HFFc6 (cell line): ENCODE measurements around the gene C2orf74. TPM values are rescaled to one million over a fixed set of nuclear protein-coding genes. Genes with fewer than 3 reads are reported as not detected.
"Not testable (repeated sequence)": the region's sequence is repeated elsewhere in the genome, so short reads cannot be mapped to it uniquely, and the experiment has no call there.

Experiments
- DNase-seq: peaks from one replicate; pipeline ENCODE4 v3.0.0-alpha.2; 2018
- H3K27ac Mint-ChIP-seq: 2 replicates; pipeline ENCODE4 v1.8.0; 2020; ENCODE audit warnings: mild to moderate bottlenecking, mixed read lengths
- H3K27me3 Mint-ChIP-seq: 2 replicates; pipeline ENCODE4 v1.8.0; 2021; ENCODE audit warnings: mild to moderate bottlenecking, moderate library complexity, mixed read lengths; ENCODE audit not compliant: insufficient read depth
- H3K36me3 Mint-ChIP-seq: 2 replicates; pipeline ENCODE4 v1.8.0; 2021; ENCODE audit warnings: low read depth, mixed read lengths
- H3K4me1 Mint-ChIP-seq: 2 replicates; pipeline ENCODE4 v1.8.0; 2020; ENCODE audit warnings: low read depth, mixed read lengths
- H3K4me3 Mint-ChIP-seq: 2 replicates; pipeline ENCODE4 v1.8.0; 2020; ENCODE audit warnings: mild to moderate bottlenecking, moderate library complexity, mixed read lengths
- H3K9me3 Mint-ChIP-seq: 2 replicates; pipeline ENCODE4 v1.8.0; 2020; ENCODE audit warnings: mild to moderate bottlenecking, mixed read lengths
- CTCF ChIP-seq: fragments of 200-600 bp; sonication (generic); IDR thresholded peaks from 2 replicates; pipeline ENCODE4 v1.5.0; 2021; ENCODE audit warnings: antibody characterized with exemption, mild to moderate bottlenecking
- total RNA-seq, 6 experiments: library from RNA; stranded (reverse); fragmentation: NEBNext Ultra II Directional; extraction: Animal tissue kit (Norgen Biotek cat#: 25700); gene quantifications; 2 replicates in 1 of 6; 3 replicates in 5 of 6; pipeline ENCODE4 v1.2.3, GENCODE V29; 2021

C2orf74 gene
- total RNA-seq, 6 experiments from 2014 or later, result 13.5 to 23.0 (median 20.7) TPM

- Mint-ChIP-seq H3K27ac (no peak overlapping the region), H3K27me3 (no peaks in the 10 kb centered on the region; the same call in 1 of the 2 replicates), H3K4me1 (no peaks in the 10 kb centered on the region), H3K4me3 (no peak overlapping the region), H3K36me3 (peaks cover 43% of the 10 kb centered on the region), H3K9me3 (no peaks in the 10 kb centered on the region)
- no peak for DNase-seq
- no peak for TF ChIP-seq CTCF
Measured at GRCh38 chr2:61158356-61158955, 3.5 kb upstream of the C2orf74 start.

GRCh38 chr2:61162721-61163120 is 733 bp downstream of the C2orf74 start:
- Mint-ChIP-seq H3K4me3 (no peak overlapping the region), H3K27ac (no peak overlapping the region), H3K9me3 (no peaks in the 10 kb centered on the region), H3K36me3 (peaks cover 54% of the 10 kb centered on the region), H3K27me3 (no peaks in the 10 kb centered on the region), H3K4me1 (no peaks in the 10 kb centered on the region)
- DNase-seq, result no peak
- TF ChIP-seq CTCF, result no peak

GRCh38 chr2:61165082-61165481 is 3.1 kb downstream of the C2orf74 start:
- H3K36me3 Mint-ChIP-seq, result peaks cover 45% of the 10 kb centered on the region

GRCh38 chr2:61165946-61166345 is 4.0 kb downstream of the C2orf74 start:
- H3K4me3 Mint-ChIP-seq, result no peak overlapping the region
- DNase-seq, result peak; percentile 2

More at GRCh38 chr2:61165082-61165481, 3.1 kb downstream of the C2orf74 start:
- not testable (repeated sequence) for H3K9me3 Mint-ChIP-seq, DNase-seq, H3K4me3 Mint-ChIP-seq, H3K27me3 Mint-ChIP-seq, H3K4me1 Mint-ChIP-seq, H3K27ac Mint-ChIP-seq

GRCh38 chr2:61167579-61167978 is 5.6 kb downstream of the C2orf74 start:
- H3K27ac Mint-ChIP-seq, result no peak overlapping the region
- H3K36me3 Mint-ChIP-seq, result peaks cover 34% of the 10 kb centered on the region
- no peaks in the 10 kb centered on the region for H3K4me1 Mint-ChIP-seq
- no peaks in the 10 kb centered on the region for H3K9me3 Mint-ChIP-seq
- H3K4me3 Mint-ChIP-seq, result no peak overlapping the region; the same call in 1 of the 2 replicates
- TF ChIP-seq CTCF, result no peak
- no peak for DNase-seq
- no peaks in the 10 kb centered on the region; the same call in 1 of the 2 replicates for H3K27me3 Mint-ChIP-seq

More at GRCh38 chr2:61165946-61166345, 4.0 kb downstream of the C2orf74 start:
- TF ChIP-seq CTCF, result no peak
- peaks cover 40% of the 10 kb centered on the region for H3K36me3 Mint-ChIP-seq
- no peaks in the 10 kb centered on the region for H3K4me1 Mint-ChIP-seq
- H3K9me3 Mint-ChIP-seq, result no peaks in the 10 kb centered on the region
- no peaks in the 10 kb centered on the region for H3K27me3 Mint-ChIP-seq
- H3K27ac Mint-ChIP-seq, result peak overlapping the region; percentile 1; the same call in 1 of the 2 replicates

- Mint-ChIP-seq H3K4me3 (no peak overlapping the region), H3K27me3 (peaks cover under 1% of the 10 kb centered on the region), H3K27ac (no peak overlapping the region), H3K9me3 (no peaks in the 10 kb centered on the region), H3K4me1 (peaks cover 7% of the 10 kb centered on the region), H3K36me3 (peaks cover 16% of the 10 kb centered on the region)
- DNase-seq, result no peak
- no peak for TF ChIP-seq CTCF
Measured at GRCh38 chr2:61172671-61173070, 10.7 kb downstream of the C2orf74 start.
